H1 (cell line): Measurements from ENCODE around the gene NUP62CL. TPM values are rescaled to one million over a fixed set of nuclear protein-coding genes. Genes with fewer than 3 reads are reported as not detected.

ENCODE experiments used
- CTCF ChIA-PET: fragments of 300-600 bp; sonication (Branson Sonifier 250); formaldehyde crosslinking; loops from one replicate; lab custom pipeline; 2021; ENCODE audit not compliant: partially characterized antibody; lab: Charles Lee
- POLR2A ChIA-PET: fragments of 300-600 bp; sonication (Branson Sonifier 250); formaldehyde crosslinking; loops from one replicate; lab custom pipeline; 2021; ENCODE audit warnings: inconsistent platforms; ENCODE audit not compliant: partially characterized antibody; lab: Charles Lee
- DNase-seq, 2 experiments: peaks; one replicate each; pipeline versions ENCODE4 v3.0.0 to v3.0.0-alpha.2; 2010 to 2022; ENCODE audit warnings: low spot score in 2 of 2, low read depth in 1 of 2, mixed read lengths in 1 of 2
- FAIRE-seq: peaks from 2 replicates; lab custom pipeline; 2011; peaks lifted over from hg19 to GRCh38; lab: Jason Lieb, UNC
- H2AFZ ChIP-seq: 2 replicates; pipeline ENCODE4 v1.8.1; 2012; ENCODE audit warnings: low read length, inconsistent platforms
- H2AK5ac ChIP-seq: 2 replicates; pipeline ENCODE4 v1.6.1; 2013; ENCODE audit warnings: low read depth, low read length
- H2BK120ac ChIP-seq: replicated peaks from 2 replicates; pipeline ENCODE3; 2013; ENCODE audit warnings: low read depth, low read length, inconsistent platforms
- H2BK12ac ChIP-seq: 2 replicates; pipeline ENCODE4 v1.6.1; 2013; ENCODE audit warnings: low read depth, low read length
- H2BK15ac ChIP-seq: 2 replicates; pipeline ENCODE4 v1.6.1; 2013; ENCODE audit warnings: low read length
- H2BK20ac ChIP-seq: 2 replicates; pipeline ENCODE4 v1.6.1; 2013; ENCODE audit warnings: low read length
- H2BK5ac ChIP-seq: 2 replicates; pipeline ENCODE4 v1.6.1; 2013; ENCODE audit warnings: low read depth, low read length
- H3K14ac ChIP-seq: 2 replicates; pipeline ENCODE4 v1.6.1; 2013; ENCODE audit warnings: inconsistent platforms; ENCODE audit not compliant: insufficient read length
- H3K18ac ChIP-seq: 2 replicates; pipeline ENCODE4 v1.6.1; 2013; ENCODE audit warnings: low read length; ENCODE audit errors: extremely low read depth
- H3K23ac ChIP-seq: 2 replicates; pipeline ENCODE4 v1.6.1; 2013; ENCODE audit warnings: inconsistent platforms; ENCODE audit not compliant: insufficient read length
- H3K23me2 ChIP-seq: 2 replicates; pipeline ENCODE4 v1.6.1; 2013; ENCODE audit warnings: low read depth, low read length
- H3K27ac ChIP-seq: 2 replicates; pipeline ENCODE4 v1.6.1; 2011; ENCODE audit warnings: low read depth, low read length, inconsistent platforms
- H3K27me3 ChIP-seq, 4 experiments: replicated peaks in 1 of 4; 1 replicate in 1 of 4; 2 replicates in 3 of 4; pipeline versions ENCODE4 v1.6.1 to v1.8.1; 2011 to 2013; ENCODE audit warnings: low read length in 3 of 4, mild to moderate bottlenecking in 3 of 4, inconsistent platforms in 2 of 4, mixed read lengths in 2 of 4, moderate library complexity in 1 of 4; ENCODE audit not compliant: control insufficient read depth in 3 of 4, insufficient read depth in 3 of 4; ENCODE audit errors: extremely low read depth in 1 of 4
- H3K36me3 ChIP-seq, 4 experiments: 2 replicates each; pipeline versions ENCODE4 v1.6.1 to v1.8.1; 2011 to 2013; ENCODE audit warnings: mild to moderate bottlenecking in 4 of 4, low read length in 3 of 4, moderate library complexity in 2 of 4, control low read depth in 1 of 4, inconsistent platforms in 1 of 4; ENCODE audit not compliant: insufficient read depth in 4 of 4, control insufficient read depth in 2 of 4
- H3K4ac ChIP-seq: replicated peaks from 2 replicates; pipeline ENCODE3; 2013; ENCODE audit warnings: low read length, low read depth, mixed read lengths, inconsistent platforms; ENCODE audit not compliant: insufficient read length
- H3K4me1 ChIP-seq, 4 experiments: replicated peaks in 1 of 4; 1 replicate in 1 of 4; 2 replicates in 3 of 4; pipeline versions ENCODE4 v1.6.1 to v1.8.1; 2011 to 2013; ENCODE audit warnings: low read length in 3 of 4, inconsistent platforms in 2 of 4, mixed read lengths in 1 of 4; ENCODE audit not compliant: insufficient read depth in 4 of 4, control insufficient read depth in 3 of 4
- H3K4me2 ChIP-seq, 2 experiments: 2 replicates each; pipeline versions ENCODE4 v1.6.1 to v1.8.1; 2011 to 2013; ENCODE audit warnings: low read depth in 2 of 2, low read length in 2 of 2, control low read depth in 1 of 2, inconsistent platforms in 1 of 2, mild to moderate bottlenecking in 1 of 2; ENCODE audit not compliant: insufficient read depth in 1 of 2
- H3K4me3 ChIP-seq, 4 experiments: fragments of 200-600, 300-600 bp in 1 of 4; sonication (generic), shearing (Covaris generic), sonication (Bioruptor Twin) in 1 of 4; 2 replicates each; pipeline versions ENCODE4 v1.5.1 to v1.8.1; 2011 to 2016; ENCODE audit warnings: low read length in 4 of 4, low read depth in 3 of 4, control low read depth in 2 of 4, inconsistent platforms in 2 of 4, mild to moderate bottlenecking in 2 of 4, mixed read lengths in 1 of 4, moderate library complexity in 1 of 4; ENCODE audit not compliant: insufficient read depth in 2 of 4; ENCODE audit errors: extremely low read depth in 1 of 4
- H3K56ac ChIP-seq: replicated peaks from 2 replicates; pipeline ENCODE3; 2013; ENCODE audit warnings: low read depth, mild to moderate bottlenecking, mixed read lengths, low read length, inconsistent platforms; ENCODE audit not compliant: insufficient read length
- H3K79me1 ChIP-seq: 2 replicates; pipeline ENCODE4 v1.6.1; 2013; ENCODE audit warnings: low read depth, low read length, control low read depth
- H3K79me2 ChIP-seq, 2 experiments: 2 replicates each; pipeline versions ENCODE4 v1.6.1 to v1.8.1; 2012 to 2013; ENCODE audit warnings: low read length in 2 of 2, mild to moderate bottlenecking in 2 of 2, inconsistent platforms in 1 of 2; ENCODE audit not compliant: insufficient read depth in 2 of 2, control insufficient read depth in 1 of 2
- H3K9ac ChIP-seq, 4 experiments: replicated peaks in 1 of 4; 1 replicate in 1 of 4; 2 replicates in 3 of 4; pipeline versions ENCODE4 v1.6.1 to v1.8.1; 2011 to 2013; ENCODE audit warnings: low read depth in 3 of 4, low read length in 3 of 4, control low read depth in 2 of 4, mild to moderate bottlenecking in 2 of 4, moderate library complexity in 2 of 4, inconsistent platforms in 1 of 4; ENCODE audit errors: extremely low read depth in 1 of 4
- H3K9me3 ChIP-seq, 2 experiments: 2 replicates each; pipeline versions ENCODE4 v1.6.1 to v1.8.1; 2012 to 2013; ENCODE audit warnings: mild to moderate bottlenecking in 2 of 2, moderate library complexity in 2 of 2, control low read depth in 1 of 2, inconsistent platforms in 1 of 2, low read depth in 1 of 2, low read length in 1 of 2, mixed read lengths in 1 of 2; ENCODE audit not compliant: insufficient read depth in 2 of 2
- H4K20me1 ChIP-seq, 2 experiments: replicated peaks in 1 of 2; 2 replicates each; pipeline versions ENCODE3 to v1.8.1; 2011 to 2013; ENCODE audit warnings: inconsistent platforms in 2 of 2, low read length in 2 of 2, mild to moderate bottlenecking in 1 of 2; ENCODE audit not compliant: insufficient read depth in 2 of 2, control insufficient read depth in 1 of 2
- H4K5ac ChIP-seq: 2 replicates; pipeline ENCODE4 v1.6.1; 2013; ENCODE audit warnings: low read length, low read depth, mixed read lengths, inconsistent platforms; ENCODE audit not compliant: insufficient read length
- H4K8ac ChIP-seq: 2 replicates; pipeline ENCODE4 v1.8.0; 2013; ENCODE audit warnings: mild to moderate bottlenecking, moderate library complexity, low read length, inconsistent platforms; ENCODE audit not compliant: insufficient read depth; ENCODE audit errors: extremely low read depth
- H4K91ac ChIP-seq: replicated peaks from 2 replicates; pipeline ENCODE3; 2013; ENCODE audit warnings: low read length, mixed read lengths, inconsistent platforms; ENCODE audit not compliant: insufficient read length
- ASH2L ChIP-seq: fragments of 200-600, 300-600 bp; sonication (generic); IDR thresholded peaks from one replicate; pipeline ENCODE4 v1.7.1; 2017; ENCODE audit warnings: low read length
- BACH1 ChIP-seq: IDR thresholded peaks from 2 replicates; pipeline ENCODE4 v1.6.1; 2012; ENCODE audit warnings: low read length, improper control_type of control experiment
- EGR1 ChIP-seq: IDR thresholded peaks from 2 replicates; pipeline ENCODE4 v1.6.1; 2011; ENCODE audit warnings: low read depth, low read length, borderline replicate concordance
- KDM1A ChIP-seq: fragments of 200-600, 300-600 bp; sonication (generic); IDR thresholded peaks from 2 replicates; pipeline ENCODE4 v1.7.1; 2016; ENCODE audit warnings: mild to moderate bottlenecking, low read length, borderline replicate concordance
- NRF1 ChIP-seq: IDR thresholded peaks from 2 replicates; pipeline ENCODE4 v1.6.1; 2011; ENCODE audit warnings: mild to moderate bottlenecking, low read depth, low read length, improper control_type of control experiment
- RAD21 ChIP-seq, 2 experiments: IDR thresholded peaks in 1 of 2; conservative IDR thresholded peaks in 1 of 2; 2 replicates each; pipeline ENCODE4 v1.6.1; 2011; ENCODE audit warnings: low read depth in 2 of 2, low read length in 2 of 2, improper control_type of control experiment in 1 of 2, inconsistent platforms in 1 of 2, mild to moderate bottlenecking in 1 of 2, moderate library complexity in 1 of 2
- RBBP5 ChIP-seq: IDR thresholded peaks from 2 replicates; pipeline ENCODE4 v1.7.1; 2012; ENCODE audit warnings: low read depth, mild to moderate bottlenecking, inconsistent platforms, low read length, moderate library complexity, borderline replicate concordance
- RNF2 ChIP-seq: fragments of 200-900, 300-1000 bp; sonication (generic); IDR thresholded peaks from 2 replicates; pipeline ENCODE4 v1.7.1; 2016; ENCODE audit warnings: borderline replicate concordance, low read depth, mild to moderate bottlenecking, antibody characterized with exemption, low read length; ENCODE audit not compliant: poor library complexity, severe bottlenecking; ENCODE audit errors: missing control alignments
- SAP30 ChIP-seq: fragments of 300-600 bp; sonication (generic); IDR thresholded peaks from 2 replicates; pipeline ENCODE4 v1.7.1; 2012; ENCODE audit warnings: low read length, moderate library complexity, mild to moderate bottlenecking, inconsistent platforms; ENCODE audit not compliant: insufficient read depth, insufficient replicate concordance
- SP1 ChIP-seq: IDR thresholded peaks from 2 replicates; pipeline ENCODE4 v1.6.1; 2011; ENCODE audit warnings: low read depth, low read length
- TCF12 ChIP-seq: IDR thresholded peaks from 2 replicates; pipeline ENCODE4 v1.6.1; 2011; ENCODE audit warnings: low read depth, mild to moderate bottlenecking, low read length
- TEAD4 ChIP-seq: IDR thresholded peaks from 2 replicates; pipeline ENCODE4 v1.6.1; 2012; ENCODE audit warnings: low read depth, low read length, inconsistent platforms, mixed read lengths
- polyA plus RNA-seq, 7 experiments: library from polyadenylated mRNA; depleted of rRNA in 3 of 7; stranded (reverse) in 5 of 7; unstranded in 2 of 7; fragments of >200 nt in 5 of 7; fragments of 200-250 nt in 2 of 7; gene quantifications; 1 replicate in 5 of 7; 2 replicates in 1 of 7; 4 replicates in 1 of 7; pipeline versions ENCODE4 v1.2.1 to v1.2.3, GENCODE V29; 2011 to 2013; ENCODE audit warnings: missing spikeins in 2 of 7, mixed read lengths in 2 of 7
- total RNA-seq: library from RNA; stranded (reverse); fragmentation: NEBNext Ultra II Directional; extraction: Animal tissue kit (Norgen Biotek cat#: 25700); gene quantifications from 2 replicates; pipeline ENCODE4 v1.2.1, GENCODE V29; 2021
- TF ChIP-seq, protein P1 (sequence below): IDR thresholded peaks from 2 replicates; pipeline ENCODE4 v1.6.1; 2012; ENCODE audit warnings: inconsistent platforms

Gene NUP62CL
- total and polyA plus RNA-seq, 2 of the 8 experiments (the other 6 are each of a cell fraction or from before 2014, with no cell fraction given), result 3.3 to 6.2 TPM

- no peak overlapping the region for H2BK20ac ChIP-seq
- H3K79me1 ChIP-seq, result no peaks in the 10 kb centered on the region
- H3K9ac ChIP-seq, result no peak overlapping the region
- no peak overlapping the region for H2AK5ac ChIP-seq
- no peak overlapping the region for H4K91ac ChIP-seq
- H2BK12ac ChIP-seq, result no peak overlapping the region
- CTCF ChIA-PET, result no interaction called here
- peaks cover 0 to 3% (median 0%) of the 10 kb centered on the region in 4 experiments; a peak in 1 of 7 replicates for H3K4me1 ChIP-seq
- FAIRE-seq, result no peak
- POLR2A ChIA-PET, result no interaction called here
- no peak for DNase-seq
- H4K8ac ChIP-seq, result no peak overlapping the region
- no peaks in the 10 kb centered on the region for H3K9me3 ChIP-seq
- H2AFZ ChIP-seq, result no peak overlapping the region
- H2BK5ac ChIP-seq, result no peak overlapping the region
- TF ChIP-seq EGR1 (no peak), RNF2 (no peak), BACH1 (no peak), NRF1 (no peak), ASH2L (no peak), TCF12 (no peak), KDM1A (no peak), TEAD4 (no peak), RAD21 (IDR thresholded peaks at IDR 0.05 in 1 of 2, conservative IDR thresholded peaks at IDR 0.05 in 1 of 2; ENCODE audit: low read depth in 2 of 2, low read length in 2 of 2) (no peak), RBBP5 (no peak), SAP30 (no peak), SP1 (no peak)
- TF ChIP-seq, protein P1, sequence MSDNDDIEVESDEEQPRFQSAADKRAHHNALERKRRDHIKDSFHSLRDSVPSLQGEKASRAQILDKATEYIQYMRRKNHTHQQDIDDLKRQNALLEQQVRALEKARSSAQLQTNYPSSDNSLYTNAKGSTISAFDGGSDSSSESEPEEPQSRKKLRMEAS, result no peak
- no peak overlapping the region for H3K18ac ChIP-seq
- no peak overlapping the region for H3K4me3 ChIP-seq
- no peaks in the 10 kb centered on the region for H3K36me3 ChIP-seq
- no peak overlapping the region for H3K4me2 ChIP-seq
- H4K5ac ChIP-seq, result no peak overlapping the region
- H2BK120ac ChIP-seq, result no peak overlapping the region
- no peak overlapping the region for H2BK15ac ChIP-seq
- no peak overlapping the region for H3K4ac ChIP-seq
- H3K23ac ChIP-seq, result no peak overlapping the region
- H3K14ac ChIP-seq, result no peak overlapping the region
- H3K27me3 ChIP-seq, result no peaks in the 10 kb centered on the region
- no peaks in the 10 kb centered on the region for H3K23me2 ChIP-seq
- no peak overlapping the region for H3K27ac ChIP-seq
- H3K79me2 ChIP-seq, result no peaks in the 10 kb centered on the region
- H3K56ac ChIP-seq, result no peak overlapping the region
- no peaks in the 10 kb centered on the region for H4K20me1 ChIP-seq
Measured at GRCh38 chrX:107146670-107147069, 59.6 kb downstream of the NUP62CL start.
